Measurements from ENCODE around the gene CSTF2T. TPM values are rescaled to one million over a fixed set of nuclear protein-coding genes. Genes with fewer than 3 reads are reported as not detected.

CSTF2T gene, protein sequence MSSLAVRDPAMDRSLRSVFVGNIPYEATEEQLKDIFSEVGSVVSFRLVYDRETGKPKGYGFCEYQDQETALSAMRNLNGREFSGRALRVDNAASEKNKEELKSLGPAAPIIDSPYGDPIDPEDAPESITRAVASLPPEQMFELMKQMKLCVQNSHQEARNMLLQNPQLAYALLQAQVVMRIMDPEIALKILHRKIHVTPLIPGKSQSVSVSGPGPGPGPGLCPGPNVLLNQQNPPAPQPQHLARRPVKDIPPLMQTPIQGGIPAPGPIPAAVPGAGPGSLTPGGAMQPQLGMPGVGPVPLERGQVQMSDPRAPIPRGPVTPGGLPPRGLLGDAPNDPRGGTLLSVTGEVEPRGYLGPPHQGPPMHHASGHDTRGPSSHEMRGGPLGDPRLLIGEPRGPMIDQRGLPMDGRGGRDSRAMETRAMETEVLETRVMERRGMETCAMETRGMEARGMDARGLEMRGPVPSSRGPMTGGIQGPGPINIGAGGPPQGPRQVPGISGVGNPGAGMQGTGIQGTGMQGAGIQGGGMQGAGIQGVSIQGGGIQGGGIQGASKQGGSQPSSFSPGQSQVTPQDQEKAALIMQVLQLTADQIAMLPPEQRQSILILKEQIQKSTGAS
- 10 to 100 TPM; 10.8 to 21.2 (median 18.5) TPM for total RNA-seq
- polyA plus RNA-seq: 10 to 100 TPM in 1 of 3 donors, 1 to 10 TPM in 2; 5.4 to 16.6 (median 6.2) TPM

DNA sequence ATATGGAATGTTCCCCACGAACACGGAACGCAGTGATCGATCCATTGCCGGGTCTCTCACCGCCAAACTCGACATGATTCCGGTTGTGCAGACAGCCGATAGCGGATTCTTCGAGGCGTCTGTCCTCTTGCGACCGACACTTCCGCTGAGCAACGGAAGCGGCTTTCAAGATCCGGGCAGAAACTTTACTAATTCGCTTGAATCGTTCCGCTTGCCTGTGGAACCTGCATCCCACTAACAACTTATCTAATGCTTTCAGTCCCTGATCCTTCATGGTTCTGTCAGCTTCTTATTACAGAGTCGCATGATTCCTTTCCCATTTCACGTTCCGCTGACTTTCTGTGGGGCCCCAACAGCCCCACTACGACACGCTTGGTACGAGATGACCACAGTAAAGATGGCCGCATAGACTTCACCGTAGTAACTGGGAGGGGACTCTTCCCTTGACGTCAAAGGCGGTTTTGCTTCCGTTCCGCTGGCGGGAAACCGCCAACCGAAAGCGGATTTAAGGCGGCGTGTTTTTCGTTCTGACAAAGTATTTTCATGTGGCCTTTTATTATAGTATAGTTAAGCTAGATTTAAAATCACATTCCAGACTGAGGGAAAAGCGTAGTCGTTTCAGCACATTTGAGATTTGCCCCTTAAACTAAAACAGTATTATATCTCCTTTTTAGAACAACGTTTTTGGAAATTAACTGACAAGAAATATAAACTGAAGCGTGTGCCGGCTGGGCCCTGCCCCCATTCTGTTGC, at the start of gene CSTF2T:
Gene CSTF2T, minus strand, starts transcription at position 121 of the 753 bp plus-strand sequence. Its CDS starts 46 bp downstream, at position 75.
- peaks cover 0 to 52% (median 41%) of the 10 kb centered on the region in 4 donors for H3K4me1 ChIP-seq
- peaks cover 0 to 7% (median 3%) of the 10 kb centered on the region in 4 donors for H3K36me3 ChIP-seq
- DNase-seq: peak; percentile 95
- H3K27ac ChIP-seq: peak within 1 kb of the TSS; percentile 88 to 94 (median 91)
- TF ChIP-seq, protein P1, sequence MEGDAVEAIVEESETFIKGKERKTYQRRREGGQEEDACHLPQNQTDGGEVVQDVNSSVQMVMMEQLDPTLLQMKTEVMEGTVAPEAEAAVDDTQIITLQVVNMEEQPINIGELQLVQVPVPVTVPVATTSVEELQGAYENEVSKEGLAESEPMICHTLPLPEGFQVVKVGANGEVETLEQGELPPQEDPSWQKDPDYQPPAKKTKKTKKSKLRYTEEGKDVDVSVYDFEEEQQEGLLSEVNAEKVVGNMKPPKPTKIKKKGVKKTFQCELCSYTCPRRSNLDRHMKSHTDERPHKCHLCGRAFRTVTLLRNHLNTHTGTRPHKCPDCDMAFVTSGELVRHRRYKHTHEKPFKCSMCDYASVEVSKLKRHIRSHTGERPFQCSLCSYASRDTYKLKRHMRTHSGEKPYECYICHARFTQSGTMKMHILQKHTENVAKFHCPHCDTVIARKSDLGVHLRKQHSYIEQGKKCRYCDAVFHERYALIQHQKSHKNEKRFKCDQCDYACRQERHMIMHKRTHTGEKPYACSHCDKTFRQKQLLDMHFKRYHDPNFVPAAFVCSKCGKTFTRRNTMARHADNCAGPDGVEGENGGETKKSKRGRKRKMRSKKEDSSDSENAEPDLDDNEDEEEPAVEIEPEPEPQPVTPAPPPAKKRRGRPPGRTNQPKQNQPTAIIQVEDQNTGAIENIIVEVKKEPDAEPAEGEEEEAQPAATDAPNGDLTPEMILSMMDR (IDR thresholded peaks at IDR 0.05): no peak
- TF ChIP-seq EP300 (IDR thresholded peaks at IDR 0.05) (no peak), POLR2A (IDR thresholded peaks at IDR 0.05) (peak; percentile 68 to 79), POLR2AphosphoS5 (IDR thresholded peaks at IDR 0.05) (peak; percentile 72 to 89 (median 82))
- no peaks in the 10 kb centered on the region for H3K9me3 ChIP-seq
- WGBS, 2 donors: 0% methylated on average over 45 of the region's 45 CpGs
- H3K4me3 ChIP-seq: peak within 1 kb of the TSS; percentile 66 to 80 (median 76)
- no peaks in the 10 kb centered on the region for H3K27me3 ChIP-seq
- intact Hi-C loops (cut with DNase I): loop anchor here (5.0 to 10.0 kb wide), 2 partner anchors 263 to 475 kb away; no protein-coding TSS in a partner anchor

DNA sequence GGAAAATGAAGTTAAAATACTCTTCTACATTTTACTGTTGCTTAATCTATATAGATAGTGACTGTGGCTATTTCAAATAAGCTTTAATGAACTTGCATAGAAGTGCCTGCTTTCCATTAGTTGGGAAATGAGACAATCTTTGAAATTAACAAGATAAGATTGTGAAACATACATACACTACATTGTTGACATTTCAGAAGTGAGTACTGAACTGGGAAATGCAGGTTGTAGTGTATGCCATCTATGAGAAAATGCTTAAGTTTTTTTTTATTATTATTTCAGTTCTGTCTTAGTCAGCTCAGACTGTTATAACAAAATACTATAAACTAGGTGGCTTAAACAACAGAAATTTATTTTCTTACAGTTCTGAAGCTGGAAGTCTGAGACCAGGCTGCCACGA, 49.6 kb upstream of the CSTF2T start:
- WGBS, 2 donors: 83 to 90% methylated on average over 1 of the region's 1 CpG
- H3K27me3 ChIP-seq: no peaks in the 10 kb centered on the region
- H3K27ac ChIP-seq: no peak overlapping the region
- DNase-seq: no peak
- intact Hi-C loops (cut with DNase I): no loop called here
- TF ChIP-seq EP300 (IDR thresholded peaks at IDR 0.05): no peak
- no peak for TF ChIP-seq POLR2AphosphoS5 (IDR thresholded peaks at IDR 0.05)
- TF ChIP-seq, protein P1 (IDR thresholded peaks at IDR 0.05): no peak
- TF ChIP-seq POLR2A (IDR thresholded peaks at IDR 0.05): no peak
- H3K4me3 ChIP-seq: no peak overlapping the region
- no peaks in the 10 kb centered on the region for H3K9me3 ChIP-seq
- peaks cover 0 to 9% (median 9%) of the 10 kb centered on the region in 4 donors for H3K4me1 ChIP-seq
- no peaks in the 10 kb centered on the region for H3K36me3 ChIP-seq

DNA sequence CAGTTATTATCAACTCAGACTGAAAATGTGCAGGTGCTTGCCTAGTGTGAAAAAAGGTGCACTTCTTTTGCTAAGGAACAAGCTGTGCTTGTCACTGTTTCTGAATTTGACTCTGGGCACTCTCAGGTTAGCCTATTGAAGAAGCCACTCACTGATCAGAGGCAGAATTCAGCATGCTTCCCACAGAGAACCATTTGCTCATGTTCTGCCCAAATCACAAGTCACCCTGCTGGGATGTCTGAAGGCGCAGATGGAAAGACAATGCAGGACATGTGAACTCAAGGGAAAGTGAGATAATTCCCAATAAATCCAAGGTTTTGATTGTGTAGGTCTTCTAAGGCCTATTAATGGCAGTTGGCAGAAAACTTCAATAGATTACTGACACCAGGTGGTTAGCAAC, 47.8 kb upstream of the CSTF2T start:
- H3K9me3 ChIP-seq: no peaks in the 10 kb centered on the region
- H3K4me3 ChIP-seq: no peak overlapping the region
- TF ChIP-seq, protein P1 (IDR thresholded peaks at IDR 0.05): no peak
- no peak for TF ChIP-seq POLR2AphosphoS5 (IDR thresholded peaks at IDR 0.05)
- TF ChIP-seq EP300 (IDR thresholded peaks at IDR 0.05): no peak
- TF ChIP-seq POLR2A (IDR thresholded peaks at IDR 0.05): no peak
- DNase-seq: no peak
- WGBS, 2 donors: 95 to 99% methylated on average over 1 of the region's 1 CpG
- H3K4me1 ChIP-seq: peaks cover 0 to 13% (median 11%) of the 10 kb centered on the region in 4 donors
- H3K36me3 ChIP-seq: no peaks in the 10 kb centered on the region
- no peaks in the 10 kb centered on the region for H3K27me3 ChIP-seq
- H3K27ac ChIP-seq: no peak overlapping the region
- intact Hi-C loops (cut with DNase I): no loop called here

DNA sequence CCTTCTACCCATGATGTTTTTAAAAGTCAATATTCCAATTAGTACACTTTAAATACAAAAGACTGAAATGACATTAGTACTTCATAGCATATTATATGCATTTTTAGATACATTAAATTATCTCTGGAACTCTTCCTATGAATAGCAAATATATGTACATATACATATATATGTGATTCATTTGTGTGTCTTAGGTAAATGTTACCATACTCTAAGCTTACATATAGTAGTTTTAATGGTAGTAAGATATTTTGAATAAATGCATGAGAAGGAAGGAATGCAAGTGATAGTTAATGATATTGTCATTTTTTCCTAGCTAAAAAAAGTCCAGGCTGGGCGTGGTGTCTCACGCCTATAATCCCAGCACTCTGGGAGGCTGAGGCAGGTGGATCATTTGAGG, 46.0 kb upstream of the CSTF2T start:
- no peaks in the 10 kb centered on the region for H3K27me3 ChIP-seq
- TF ChIP-seq, protein P1 (IDR thresholded peaks at IDR 0.05): no peak
- TF ChIP-seq EP300 (IDR thresholded peaks at IDR 0.05): no peak
- H3K9me3 ChIP-seq: no peaks in the 10 kb centered on the region
- H3K4me1 ChIP-seq: peaks cover 0 to 21% (median 14%) of the 10 kb centered on the region in 4 donors
- intact Hi-C loops (cut with DNase I): no loop called here
- WGBS, 2 donors: 93 to 94% methylated on average over 2 of the region's 2 CpGs
- H3K4me3 ChIP-seq: no peak overlapping the region
- H3K27ac ChIP-seq: no peak overlapping the region
- no peaks in the 10 kb centered on the region for H3K36me3 ChIP-seq
- no peak for DNase-seq

Measured in sigmoid colon (tissue), 7 donors.